ENCODE results near the gene ASPSCR1.

ASPSCR1 gene

DNA sequence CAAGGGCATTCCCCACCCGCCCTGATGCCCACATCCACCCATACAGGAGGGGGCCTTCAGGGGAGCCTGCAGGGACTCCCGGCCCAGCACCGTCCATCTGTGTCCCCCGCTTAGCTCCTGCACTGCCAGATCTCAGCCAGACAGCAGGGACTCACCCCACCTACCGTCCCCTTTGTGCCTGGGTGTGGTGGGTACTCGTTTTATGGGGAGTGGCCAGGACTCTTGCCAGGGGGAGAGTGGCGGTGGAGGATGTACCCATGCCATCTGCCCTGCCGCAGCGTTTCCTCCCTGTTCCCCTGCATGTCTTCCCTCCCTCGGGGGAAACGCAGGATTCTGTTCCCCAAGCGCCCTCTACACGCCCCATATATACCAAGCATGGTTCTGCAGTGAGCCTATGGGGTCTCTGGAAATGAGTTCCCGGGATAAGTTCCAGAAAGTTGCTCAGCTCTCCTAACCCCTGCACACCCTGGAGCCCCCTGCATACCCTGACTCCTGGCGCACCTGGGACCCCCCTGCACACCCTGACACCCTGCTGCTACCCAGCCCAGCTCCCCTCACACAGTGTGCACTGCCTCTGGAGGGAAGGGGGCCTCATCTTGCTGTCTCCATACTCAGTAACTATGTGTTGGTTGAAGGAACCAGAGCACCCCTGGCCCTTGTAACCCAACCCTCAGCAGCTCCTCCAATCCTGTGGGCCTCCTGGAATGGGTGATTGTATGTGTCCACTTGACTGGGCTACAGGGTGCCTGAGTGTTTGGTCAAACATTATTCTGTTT is 45.7 kb upstream of the ASPSCR1 start:
- ATAC-seq, result no peak
- TF ChIP-seq ZFP30 (CRISPR knock-in tag; IDR thresholded peaks at IDR 0.05) (no peak), ZNF70 (CRISPR knock-in tag; IDR thresholded peaks at IDR 0.05) (no peak), SNAI2 (CRISPR knock-in tag; IDR thresholded peaks at IDR 0.05) (no peak), ZFP3 (CRISPR knock-in tag; IDR thresholded peaks at IDR 0.05) (no peak)

DNA sequence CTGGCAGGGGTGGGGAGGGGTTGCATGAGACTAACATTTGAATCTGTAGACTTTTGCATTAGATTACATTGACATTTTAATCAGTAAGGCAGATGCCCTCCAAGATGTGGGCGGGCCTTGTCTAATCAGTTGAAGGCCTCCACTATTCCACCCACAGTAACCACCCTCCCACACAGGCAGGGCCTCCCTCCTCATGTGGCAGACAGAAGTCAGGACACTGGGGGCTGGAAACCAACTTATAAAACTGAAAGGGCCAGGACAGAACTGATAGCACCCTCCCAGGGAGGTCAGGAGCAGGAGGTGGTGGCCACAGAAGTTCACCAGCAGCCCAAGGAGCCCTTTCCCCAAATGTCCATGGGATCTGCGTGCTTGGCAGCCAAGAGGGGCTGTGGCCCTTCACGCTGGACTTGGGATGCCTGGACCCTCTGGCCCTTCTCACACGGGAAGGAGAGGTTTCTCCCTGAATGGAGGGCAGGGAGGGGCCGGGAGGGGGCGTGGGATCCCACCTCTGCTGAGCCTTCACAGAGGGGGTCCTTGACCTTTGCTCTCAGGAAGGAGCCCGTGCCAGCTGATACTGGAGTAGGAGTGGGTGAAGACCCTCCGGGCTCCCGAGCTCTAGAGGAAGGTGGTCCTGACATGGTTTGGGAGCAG is 45.0 kb upstream of the ASPSCR1 start:
- no peak for ATAC-seq
- no peak for TF ChIP-seq GLIS3 (CRISPR knock-in tag; IDR thresholded peaks at IDR 0.05)
- TF ChIP-seq TOX (CRISPR knock-in tag; IDR thresholded peaks at IDR 0.05; ENCODE audit: borderline replicate concordance), result no peak
- no peak for TF ChIP-seq ZNF70 (CRISPR knock-in tag; IDR thresholded peaks at IDR 0.05)
- TF ChIP-seq, protein P1, sequence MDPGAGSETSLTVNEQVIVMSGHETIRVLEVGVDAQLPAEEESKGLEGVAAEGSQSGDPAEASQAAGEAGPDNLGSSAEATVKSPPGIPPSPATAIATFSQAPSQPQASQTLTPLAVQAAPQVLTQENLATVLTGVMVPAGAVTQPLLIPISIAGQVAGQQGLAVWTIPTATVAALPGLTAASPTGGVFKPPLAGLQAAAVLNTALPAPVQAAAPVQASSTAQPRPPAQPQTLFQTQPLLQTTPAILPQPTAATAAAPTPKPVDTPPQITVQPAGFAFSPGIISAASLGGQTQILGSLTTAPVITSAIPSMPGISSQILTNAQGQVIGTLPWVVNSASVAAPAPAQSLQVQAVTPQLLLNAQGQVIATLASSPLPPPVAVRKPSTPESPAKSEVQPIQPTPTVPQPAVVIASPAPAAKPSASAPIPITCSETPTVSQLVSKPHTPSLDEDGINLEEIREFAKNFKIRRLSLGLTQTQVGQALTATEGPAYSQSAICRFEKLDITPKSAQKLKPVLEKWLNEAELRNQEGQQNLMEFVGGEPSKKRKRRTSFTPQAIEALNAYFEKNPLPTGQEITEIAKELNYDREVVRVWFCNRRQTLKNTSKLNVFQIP (CRISPR knock-in tag; IDR thresholded peaks at IDR 0.05; ENCODE audit: borderline replicate concordance, low read depth), result no peak
- TF ChIP-seq, protein P2, sequence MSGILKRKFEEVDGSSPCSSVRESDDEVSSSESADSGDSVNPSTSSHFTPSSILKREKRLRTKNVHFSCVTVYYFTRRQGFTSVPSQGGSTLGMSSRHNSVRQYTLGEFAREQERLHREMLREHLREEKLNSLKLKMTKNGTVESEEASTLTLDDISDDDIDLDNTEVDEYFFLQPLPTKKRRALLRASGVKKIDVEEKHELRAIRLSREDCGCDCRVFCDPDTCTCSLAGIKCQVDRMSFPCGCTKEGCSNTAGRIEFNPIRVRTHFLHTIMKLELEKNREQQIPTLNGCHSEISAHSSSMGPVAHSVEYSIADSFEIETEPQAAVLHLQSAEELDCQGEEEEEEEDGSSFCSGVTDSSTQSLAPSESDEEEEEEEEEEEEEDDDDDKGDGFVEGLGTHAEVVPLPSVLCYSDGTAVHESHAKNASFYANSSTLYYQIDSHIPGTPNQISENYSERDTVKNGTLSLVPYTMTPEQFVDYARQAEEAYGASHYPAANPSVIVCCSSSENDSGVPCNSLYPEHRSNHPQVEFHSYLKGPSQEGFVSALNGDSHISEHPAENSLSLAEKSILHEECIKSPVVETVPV (CRISPR knock-in tag; IDR thresholded peaks at IDR 0.05), result no peak
- no peak for TF ChIP-seq SNAI2 (CRISPR knock-in tag; IDR thresholded peaks at IDR 0.05)

DNA sequence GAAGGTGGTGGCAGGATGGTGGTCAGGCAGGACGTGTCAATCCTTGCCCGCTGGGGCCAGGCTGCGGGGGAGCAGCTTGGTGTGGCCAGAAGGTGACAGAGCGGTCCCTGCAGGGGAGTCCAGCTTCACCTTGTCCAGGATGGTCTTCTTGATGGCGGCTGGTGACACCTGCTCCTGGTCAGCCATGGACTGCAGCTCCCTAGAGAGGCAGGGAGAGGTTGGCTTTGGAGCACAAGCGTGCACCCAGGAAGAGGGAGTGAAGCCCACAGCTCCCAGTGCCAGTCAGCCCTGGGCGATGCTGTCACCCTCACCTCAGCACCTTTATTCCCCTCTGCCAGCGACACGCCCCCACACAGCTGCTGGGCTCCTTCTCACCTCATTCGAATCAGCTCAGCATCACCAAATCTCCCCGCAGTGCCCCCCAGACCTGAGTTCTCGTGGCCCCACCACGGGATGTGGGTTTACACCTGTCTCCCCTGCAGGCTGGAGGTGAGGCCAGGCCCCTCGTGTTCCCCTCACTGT is 44.2 kb upstream of the ASPSCR1 start:
- ATAC-seq, result no peak
- TF ChIP-seq, protein P3, sequence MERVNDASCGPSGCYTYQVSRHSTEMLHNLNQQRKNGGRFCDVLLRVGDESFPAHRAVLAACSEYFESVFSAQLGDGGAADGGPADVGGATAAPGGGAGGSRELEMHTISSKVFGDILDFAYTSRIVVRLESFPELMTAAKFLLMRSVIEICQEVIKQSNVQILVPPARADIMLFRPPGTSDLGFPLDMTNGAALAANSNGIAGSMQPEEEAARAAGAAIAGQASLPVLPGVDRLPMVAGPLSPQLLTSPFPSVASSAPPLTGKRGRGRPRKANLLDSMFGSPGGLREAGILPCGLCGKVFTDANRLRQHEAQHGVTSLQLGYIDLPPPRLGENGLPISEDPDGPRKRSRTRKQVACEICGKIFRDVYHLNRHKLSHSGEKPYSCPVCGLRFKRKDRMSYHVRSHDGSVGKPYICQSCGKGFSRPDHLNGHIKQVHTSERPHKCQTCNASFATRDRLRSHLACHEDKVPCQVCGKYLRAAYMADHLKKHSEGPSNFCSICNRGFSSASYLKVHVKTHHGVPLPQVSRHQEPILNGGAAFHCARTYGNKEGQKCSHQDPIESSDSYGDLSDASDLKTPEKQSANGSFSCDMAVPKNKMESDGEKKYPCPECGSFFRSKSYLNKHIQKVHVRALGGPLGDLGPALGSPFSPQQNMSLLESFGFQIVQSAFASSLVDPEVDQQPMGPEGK (CRISPR knock-in tag; IDR thresholded peaks at IDR 0.05; ENCODE audit: borderline replicate concordance), result no peak
- TF ChIP-seq, protein P4, sequence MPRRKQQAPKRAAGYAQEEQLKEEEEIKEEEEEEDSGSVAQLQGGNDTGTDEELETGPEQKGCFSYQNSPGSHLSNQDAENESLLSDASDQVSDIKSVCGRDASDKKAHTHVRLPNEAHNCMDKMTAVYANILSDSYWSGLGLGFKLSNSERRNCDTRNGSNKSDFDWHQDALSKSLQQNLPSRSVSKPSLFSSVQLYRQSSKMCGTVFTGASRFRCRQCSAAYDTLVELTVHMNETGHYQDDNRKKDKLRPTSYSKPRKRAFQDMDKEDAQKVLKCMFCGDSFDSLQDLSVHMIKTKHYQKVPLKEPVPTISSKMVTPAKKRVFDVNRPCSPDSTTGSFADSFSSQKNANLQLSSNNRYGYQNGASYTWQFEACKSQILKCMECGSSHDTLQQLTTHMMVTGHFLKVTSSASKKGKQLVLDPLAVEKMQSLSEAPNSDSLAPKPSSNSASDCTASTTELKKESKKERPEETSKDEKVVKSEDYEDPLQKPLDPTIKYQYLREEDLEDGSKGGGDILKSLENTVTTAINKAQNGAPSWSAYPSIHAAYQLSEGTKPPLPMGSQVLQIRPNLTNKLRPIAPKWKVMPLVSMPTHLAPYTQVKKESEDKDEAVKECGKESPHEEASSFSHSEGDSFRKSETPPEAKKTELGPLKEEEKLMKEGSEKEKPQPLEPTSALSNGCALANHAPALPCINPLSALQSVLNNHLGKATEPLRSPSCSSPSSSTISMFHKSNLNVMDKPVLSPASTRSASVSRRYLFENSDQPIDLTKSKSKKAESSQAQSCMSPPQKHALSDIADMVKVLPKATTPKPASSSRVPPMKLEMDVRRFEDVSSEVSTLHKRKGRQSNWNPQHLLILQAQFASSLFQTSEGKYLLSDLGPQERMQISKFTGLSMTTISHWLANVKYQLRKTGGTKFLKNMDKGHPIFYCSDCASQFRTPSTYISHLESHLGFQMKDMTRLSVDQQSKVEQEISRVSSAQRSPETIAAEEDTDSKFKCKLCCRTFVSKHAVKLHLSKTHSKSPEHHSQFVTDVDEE (CRISPR knock-in tag; IDR thresholded peaks at IDR 0.05), result no peak
- TF ChIP-seq, protein P1 (CRISPR knock-in tag; IDR thresholded peaks at IDR 0.05; ENCODE audit: borderline replicate concordance, low read depth), result no peak
- TF ChIP-seq ARNTL (CRISPR knock-in tag; IDR thresholded peaks at IDR 0.05; ENCODE audit: borderline replicate concordance, low read depth) (no peak), TCF4 (CRISPR knock-in tag; IDR thresholded peaks at IDR 0.05; ENCODE audit: borderline replicate concordance) (no peak)

DNA sequence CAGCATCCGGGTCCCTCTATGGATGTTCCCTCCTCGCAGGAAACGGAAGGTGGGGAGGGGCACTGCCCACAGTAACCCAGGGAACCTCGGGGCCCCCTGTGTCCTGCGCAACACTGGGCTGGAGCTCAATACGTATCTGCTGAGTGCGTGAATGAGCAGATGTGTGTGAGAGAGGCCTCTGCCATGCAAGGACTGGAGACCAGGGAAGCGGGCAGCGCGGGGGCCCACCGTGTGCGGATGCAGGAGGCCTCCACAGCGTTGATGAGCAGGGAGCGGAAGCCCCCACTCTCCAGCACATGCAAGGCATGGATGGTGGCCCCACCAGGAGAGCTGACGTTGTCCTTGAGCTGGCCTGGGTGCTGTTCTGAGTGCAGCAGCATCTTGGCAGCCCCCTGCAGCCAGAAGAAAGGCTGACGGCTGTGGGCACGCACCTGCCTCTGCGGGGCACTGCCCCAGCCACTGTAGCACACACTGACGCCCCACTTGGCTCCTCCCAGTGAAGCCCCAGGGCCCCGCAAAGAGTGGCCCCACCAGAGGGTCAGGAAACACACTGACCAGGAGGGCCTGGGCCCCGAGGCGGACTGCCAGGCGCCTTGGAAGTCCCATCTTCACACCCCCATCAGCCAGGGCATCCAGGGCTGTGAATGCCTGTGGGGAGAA is 43.2 kb upstream of the ASPSCR1 start:
- ATAC-seq, result no peak
- TF ChIP-seq GLIS3 (CRISPR knock-in tag; IDR thresholded peaks at IDR 0.05) (no peak), ARNTL (CRISPR knock-in tag; IDR thresholded peaks at IDR 0.05; ENCODE audit: borderline replicate concordance, low read depth) (no peak), ZFP3 (CRISPR knock-in tag; IDR thresholded peaks at IDR 0.05) (no peak), ZC3H10 (CRISPR knock-in tag; IDR thresholded peaks at IDR 0.05) (no peak), BACH2 (CRISPR knock-in tag; IDR thresholded peaks at IDR 0.05; ENCODE audit: borderline replicate concordance) (no peak)
- TF ChIP-seq, protein P2 (CRISPR knock-in tag; IDR thresholded peaks at IDR 0.05), result no peak
